ENCODE results near the gene MYH11.

DNA sequence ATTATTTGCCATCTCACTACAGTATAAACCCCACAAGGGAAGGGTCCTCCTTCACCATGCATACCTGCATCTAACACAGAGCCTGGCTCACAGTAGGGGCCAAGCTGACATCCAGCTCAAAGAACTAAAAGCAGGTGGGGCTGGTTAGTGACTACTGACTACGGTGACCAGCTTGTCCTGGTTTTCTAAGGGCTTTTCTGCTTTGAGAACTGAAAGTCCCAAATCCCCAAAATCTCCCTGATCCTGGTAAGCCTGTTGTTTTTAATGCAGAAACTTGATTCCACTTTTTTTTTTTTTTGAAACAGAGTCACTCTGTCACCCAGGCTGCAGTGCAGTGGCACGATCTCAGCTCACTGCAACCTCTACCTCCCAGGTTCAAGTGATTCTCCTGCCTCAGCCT lies 117.4 kb downstream of the MYH11 start:
- TF ChIP-seq, protein P1, sequence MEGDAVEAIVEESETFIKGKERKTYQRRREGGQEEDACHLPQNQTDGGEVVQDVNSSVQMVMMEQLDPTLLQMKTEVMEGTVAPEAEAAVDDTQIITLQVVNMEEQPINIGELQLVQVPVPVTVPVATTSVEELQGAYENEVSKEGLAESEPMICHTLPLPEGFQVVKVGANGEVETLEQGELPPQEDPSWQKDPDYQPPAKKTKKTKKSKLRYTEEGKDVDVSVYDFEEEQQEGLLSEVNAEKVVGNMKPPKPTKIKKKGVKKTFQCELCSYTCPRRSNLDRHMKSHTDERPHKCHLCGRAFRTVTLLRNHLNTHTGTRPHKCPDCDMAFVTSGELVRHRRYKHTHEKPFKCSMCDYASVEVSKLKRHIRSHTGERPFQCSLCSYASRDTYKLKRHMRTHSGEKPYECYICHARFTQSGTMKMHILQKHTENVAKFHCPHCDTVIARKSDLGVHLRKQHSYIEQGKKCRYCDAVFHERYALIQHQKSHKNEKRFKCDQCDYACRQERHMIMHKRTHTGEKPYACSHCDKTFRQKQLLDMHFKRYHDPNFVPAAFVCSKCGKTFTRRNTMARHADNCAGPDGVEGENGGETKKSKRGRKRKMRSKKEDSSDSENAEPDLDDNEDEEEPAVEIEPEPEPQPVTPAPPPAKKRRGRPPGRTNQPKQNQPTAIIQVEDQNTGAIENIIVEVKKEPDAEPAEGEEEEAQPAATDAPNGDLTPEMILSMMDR (conservative IDR thresholded peaks at IDR 0.05; ENCODE audit: low read depth in 2 of 2): no peak
- TF ChIP-seq STAT1 (IDR thresholded peaks at IDR 0.05; ENCODE audit: unreplicated experiment) (no peak), EZH2 (IDR thresholded peaks at IDR 0.05; ENCODE audit: low read depth, unreplicated experiment) (no peak), CREB1 (CRISPR knock-in tag; IDR thresholded peaks at IDR 0.05; ENCODE audit: low read depth) (no peak), POLR2AphosphoS5 (IDR thresholded peaks at IDR 0.05; ENCODE audit: low read depth) (no peak), ZNF331 (CRISPR knock-in tag; IDR thresholded peaks at IDR 0.05; ENCODE audit: low read depth) (no peak), EZH2phosphoT487 (IDR thresholded peaks at IDR 0.05; ENCODE audit: unreplicated experiment) (no peak), JUNB (IDR thresholded peaks at IDR 0.05; ENCODE audit: unreplicated experiment) (no peak), ZNF114 (CRISPR knock-in tag; IDR thresholded peaks at IDR 0.05) (no peak), NANOG (IDR thresholded peaks at IDR 0.05; ENCODE audit: borderline replicate concordance) (no peak)
- TF ChIP-seq, protein P2, sequence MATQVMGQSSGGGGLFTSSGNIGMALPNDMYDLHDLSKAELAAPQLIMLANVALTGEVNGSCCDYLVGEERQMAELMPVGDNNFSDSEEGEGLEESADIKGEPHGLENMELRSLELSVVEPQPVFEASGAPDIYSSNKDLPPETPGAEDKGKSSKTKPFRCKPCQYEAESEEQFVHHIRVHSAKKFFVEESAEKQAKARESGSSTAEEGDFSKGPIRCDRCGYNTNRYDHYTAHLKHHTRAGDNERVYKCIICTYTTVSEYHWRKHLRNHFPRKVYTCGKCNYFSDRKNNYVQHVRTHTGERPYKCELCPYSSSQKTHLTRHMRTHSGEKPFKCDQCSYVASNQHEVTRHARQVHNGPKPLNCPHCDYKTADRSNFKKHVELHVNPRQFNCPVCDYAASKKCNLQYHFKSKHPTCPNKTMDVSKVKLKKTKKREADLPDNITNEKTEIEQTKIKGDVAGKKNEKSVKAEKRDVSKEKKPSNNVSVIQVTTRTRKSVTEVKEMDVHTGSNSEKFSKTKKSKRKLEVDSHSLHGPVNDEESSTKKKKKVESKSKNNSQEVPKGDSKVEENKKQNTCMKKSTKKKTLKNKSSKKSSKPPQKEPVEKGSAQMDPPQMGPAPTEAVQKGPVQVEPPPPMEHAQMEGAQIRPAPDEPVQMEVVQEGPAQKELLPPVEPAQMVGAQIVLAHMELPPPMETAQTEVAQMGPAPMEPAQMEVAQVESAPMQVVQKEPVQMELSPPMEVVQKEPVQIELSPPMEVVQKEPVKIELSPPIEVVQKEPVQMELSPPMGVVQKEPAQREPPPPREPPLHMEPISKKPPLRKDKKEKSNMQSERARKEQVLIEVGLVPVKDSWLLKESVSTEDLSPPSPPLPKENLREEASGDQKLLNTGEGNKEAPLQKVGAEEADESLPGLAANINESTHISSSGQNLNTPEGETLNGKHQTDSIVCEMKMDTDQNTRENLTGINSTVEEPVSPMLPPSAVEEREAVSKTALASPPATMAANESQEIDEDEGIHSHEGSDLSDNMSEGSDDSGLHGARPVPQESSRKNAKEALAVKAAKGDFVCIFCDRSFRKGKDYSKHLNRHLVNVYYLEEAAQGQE (IDR thresholded peaks at IDR 0.05; ENCODE audit: unreplicated experiment): no peak
- TF ChIP-seq, protein P3, sequence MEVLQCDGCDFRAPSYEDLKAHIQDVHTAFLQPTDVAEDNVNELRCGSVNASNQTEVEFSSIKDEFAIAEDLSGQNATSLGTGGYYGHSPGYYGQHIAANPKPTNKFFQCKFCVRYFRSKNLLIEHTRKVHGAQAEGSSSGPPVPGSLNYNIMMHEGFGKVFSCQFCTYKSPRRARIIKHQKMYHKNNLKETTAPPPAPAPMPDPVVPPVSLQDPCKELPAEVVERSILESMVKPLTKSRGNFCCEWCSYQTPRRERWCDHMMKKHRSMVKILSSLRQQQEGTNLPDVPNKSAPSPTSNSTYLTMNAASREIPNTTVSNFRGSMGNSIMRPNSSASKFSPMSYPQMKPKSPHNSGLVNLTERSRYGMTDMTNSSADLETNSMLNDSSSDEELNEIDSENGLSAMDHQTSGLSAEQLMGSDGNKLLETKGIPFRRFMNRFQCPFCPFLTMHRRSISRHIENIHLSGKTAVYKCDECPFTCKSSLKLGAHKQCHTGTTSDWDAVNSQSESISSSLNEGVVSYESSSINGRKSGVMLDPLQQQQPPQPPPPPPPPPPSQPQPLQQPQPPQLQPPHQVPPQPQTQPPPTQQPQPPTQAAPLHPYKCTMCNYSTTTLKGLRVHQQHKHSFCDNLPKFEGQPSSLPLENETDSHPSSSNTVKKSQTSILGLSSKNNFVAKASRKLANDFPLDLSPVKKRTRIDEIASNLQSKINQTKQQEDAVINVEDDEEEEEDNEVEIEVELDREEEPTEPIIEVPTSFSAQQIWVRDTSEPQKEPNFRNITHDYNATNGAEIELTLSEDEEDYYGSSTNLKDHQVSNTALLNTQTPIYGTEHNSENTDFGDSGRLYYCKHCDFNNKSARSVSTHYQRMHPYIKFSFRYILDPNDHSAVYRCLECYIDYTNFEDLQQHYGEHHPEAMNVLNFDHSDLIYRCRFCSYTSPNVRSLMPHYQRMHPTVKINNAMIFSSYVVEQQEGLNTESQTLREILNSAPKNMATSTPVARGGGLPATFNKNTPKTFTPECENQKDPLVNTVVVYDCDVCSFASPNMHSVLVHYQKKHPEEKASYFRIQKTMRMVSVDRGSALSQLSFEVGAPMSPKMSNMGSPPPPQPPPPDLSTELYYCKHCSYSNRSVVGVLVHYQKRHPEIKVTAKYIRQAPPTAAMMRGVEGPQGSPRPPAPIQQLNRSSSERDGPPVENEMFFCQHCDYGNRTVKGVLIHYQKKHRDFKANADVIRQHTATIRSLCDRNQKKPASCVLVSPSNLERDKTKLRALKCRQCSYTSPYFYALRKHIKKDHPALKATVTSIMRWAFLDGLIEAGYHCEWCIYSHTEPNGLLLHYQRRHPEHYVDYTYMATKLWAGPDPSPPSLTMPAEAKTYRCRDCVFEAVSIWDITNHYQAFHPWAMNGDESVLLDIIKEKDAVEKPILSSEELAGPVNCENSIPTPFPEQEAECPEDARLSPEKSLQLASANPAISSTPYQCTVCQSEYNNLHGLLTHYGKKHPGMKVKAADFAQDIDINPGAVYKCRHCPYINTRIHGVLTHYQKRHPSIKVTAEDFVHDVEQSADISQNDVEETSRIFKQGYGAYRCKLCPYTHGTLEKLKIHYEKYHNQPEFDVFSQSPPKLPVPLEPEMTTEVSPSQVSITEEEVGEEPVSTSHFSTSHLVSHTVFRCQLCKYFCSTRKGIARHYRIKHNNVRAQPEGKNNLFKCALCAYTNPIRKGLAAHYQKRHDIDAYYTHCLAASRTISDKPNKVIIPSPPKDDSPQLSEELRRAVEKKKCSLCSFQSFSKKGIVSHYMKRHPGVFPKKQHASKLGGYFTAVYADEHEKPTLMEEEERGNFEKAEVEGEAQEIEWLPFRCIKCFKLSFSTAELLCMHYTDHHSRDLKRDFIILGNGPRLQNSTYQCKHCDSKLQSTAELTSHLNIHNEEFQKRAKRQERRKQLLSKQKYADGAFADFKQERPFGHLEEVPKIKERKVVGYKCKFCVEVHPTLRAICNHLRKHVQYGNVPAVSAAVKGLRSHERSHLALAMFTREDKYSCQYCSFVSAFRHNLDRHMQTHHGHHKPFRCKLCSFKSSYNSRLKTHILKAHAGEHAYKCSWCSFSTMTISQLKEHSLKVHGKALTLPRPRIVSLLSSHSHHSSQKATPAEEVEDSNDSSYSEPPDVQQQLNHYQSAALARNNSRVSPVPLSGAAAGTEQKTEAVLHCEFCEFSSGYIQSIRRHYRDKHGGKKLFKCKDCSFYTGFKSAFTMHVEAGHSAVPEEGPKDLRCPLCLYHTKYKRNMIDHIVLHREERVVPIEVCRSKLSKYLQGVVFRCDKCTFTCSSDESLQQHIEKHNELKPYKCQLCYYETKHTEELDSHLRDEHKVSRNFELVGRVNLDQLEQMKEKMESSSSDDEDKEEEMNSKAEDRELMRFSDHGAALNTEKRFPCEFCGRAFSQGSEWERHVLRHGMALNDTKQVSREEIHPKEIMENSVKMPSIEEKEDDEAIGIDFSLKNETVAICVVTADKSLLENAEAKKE (CRISPR knock-in tag; IDR thresholded peaks at IDR 0.05): no peak
